SIG-M5 treated with dmso at 0.1 percent for 504 hours (cell line): ENCODE measurements around the gene RNASEL.

Experiments used
- DNase-seq: peaks from one replicate; lab custom pipeline; 2025; ENCODE audit not compliant: unreplicated experiment; lab: John Stamatoyannopoulos, UW

Gene RNASEL

GRCh38 chr1:182588500-182589396 lies at the start of gene RNASEL:
TSS of gene RNASEL (minus strand) at chr1:182589256. CDS start at chr1:182586806, 2,450 bp downstream.
- DNase-seq = peak; percentile 82

DNA sequence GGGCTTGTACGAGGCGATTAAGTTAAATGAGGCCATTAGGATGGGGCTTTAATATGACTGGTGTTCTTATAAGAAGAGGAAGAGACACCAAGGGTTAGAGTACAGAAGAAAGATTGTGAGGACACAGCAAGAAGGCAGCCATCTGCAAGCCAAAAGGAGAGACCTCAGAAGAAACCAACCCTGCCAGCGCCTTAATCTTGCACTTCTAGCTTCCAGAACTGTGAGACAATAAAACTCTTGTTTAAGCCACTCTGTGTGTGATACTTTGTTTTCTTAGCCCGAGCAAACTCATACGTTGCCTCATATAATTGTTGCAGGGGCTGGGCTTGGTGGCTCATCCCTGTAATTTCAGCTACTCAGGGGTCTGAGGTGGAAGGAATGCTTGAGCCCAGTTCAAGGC lies 48.7 kb upstream of the RNASEL start:
- no peak for DNase-seq

- DNase-seq = peak; percentile 15
These were observed 46.8 kb upstream of the RNASEL start for GRCh38 chr1:182635871-182636270.

DNA sequence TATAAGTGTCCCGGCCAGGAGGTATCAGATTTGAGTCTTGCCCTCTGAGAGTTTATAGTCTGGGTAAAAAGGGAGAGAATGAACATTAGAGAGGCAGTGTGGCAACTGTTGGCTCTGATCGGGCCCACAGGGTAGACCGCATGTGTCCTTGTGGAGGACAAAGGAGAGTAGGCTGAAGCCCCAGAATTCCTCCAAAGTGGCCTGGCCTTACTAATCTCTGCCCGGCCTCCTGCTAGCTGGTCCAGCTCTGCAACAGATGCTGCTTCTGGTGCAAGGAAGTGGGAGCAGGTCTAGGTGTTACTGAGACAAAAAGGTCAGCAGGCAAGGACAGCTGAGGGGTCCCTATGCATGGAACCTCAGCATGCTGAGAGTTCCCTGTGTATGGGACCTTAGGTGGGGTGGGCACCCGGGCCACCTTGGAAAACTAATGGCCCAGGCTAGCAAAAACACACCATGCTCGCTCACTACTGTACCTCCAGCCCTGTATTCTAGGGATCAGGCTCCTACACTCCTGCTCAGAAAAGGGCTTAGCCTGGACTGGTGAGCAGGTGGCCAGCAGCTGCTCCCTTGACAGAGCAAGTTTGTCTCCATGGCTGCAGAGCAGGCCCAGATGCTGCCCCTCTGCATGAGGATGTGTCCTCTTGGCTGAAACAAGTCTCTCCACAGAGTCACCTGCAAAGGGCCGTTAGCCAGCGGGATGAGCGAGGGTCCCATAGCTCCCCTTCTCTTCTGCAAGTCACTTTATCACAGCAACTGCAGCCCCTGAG lies 45.4 kb upstream of the RNASEL start:
- no peak for DNase-seq

DNA sequence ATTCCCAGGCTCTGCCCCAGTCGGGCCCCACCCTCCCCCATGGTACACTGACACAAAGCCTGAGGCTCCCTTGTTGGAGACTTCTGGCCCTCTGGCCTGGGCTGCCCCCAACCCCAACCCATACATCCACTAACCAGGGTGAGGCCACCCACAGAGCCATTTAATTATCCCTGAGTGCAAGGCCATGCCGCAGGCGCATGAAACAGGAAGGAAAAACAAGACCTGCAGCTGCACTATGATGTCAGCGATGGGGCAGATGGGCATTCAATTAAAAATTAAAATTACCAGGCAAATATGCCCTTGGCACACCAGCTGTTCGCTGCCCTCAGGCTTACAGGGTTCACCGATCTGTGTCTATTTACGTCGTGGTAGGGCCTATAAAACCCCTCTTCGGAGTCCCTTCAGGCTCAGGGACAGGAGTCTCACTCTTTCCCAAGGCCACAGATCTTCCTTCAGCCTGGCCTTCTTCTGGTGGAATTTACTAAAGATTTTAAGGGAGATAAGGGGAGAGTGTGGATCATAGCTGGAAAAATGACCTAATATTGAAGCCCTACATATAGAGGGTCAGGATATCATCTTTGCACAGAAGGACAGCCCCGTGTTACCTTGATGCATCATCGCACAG lies 44.7 kb upstream of the RNASEL start:
- DNase-seq = peak; percentile 65

- DNase-seq = no peak
These were observed 44.0 kb upstream of the RNASEL start for GRCh38 chr1:182633031-182633430.

GRCh38 chr1:182632441-182632857 lies 43.4 kb upstream of the RNASEL start:
- peak; percentile 84 for DNase-seq

DNA sequence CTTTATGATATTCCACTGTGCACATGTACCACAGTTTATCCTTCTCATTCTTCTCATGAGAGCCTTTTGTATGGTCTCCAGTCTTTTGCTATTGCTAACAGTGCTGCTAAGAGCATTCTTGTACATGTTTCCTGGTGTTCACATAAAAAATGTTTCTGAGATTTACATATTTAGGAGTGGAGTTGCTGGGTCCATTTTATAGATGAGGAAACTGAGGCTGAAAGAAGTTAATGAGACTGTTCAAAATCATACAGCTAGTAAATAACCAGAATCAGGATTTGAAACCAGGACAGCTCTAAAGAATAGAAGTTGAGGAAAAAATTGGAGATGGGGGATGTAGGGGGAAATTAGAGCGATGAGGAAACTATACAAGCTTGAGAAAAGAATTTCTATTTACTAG lies 42.9 kb upstream of the RNASEL start:
- no peak for DNase-seq

GRCh38 chr1:182631053-182631677 lies 42.1 kb upstream of the RNASEL start:
- DNase-seq = no peak

DNA sequence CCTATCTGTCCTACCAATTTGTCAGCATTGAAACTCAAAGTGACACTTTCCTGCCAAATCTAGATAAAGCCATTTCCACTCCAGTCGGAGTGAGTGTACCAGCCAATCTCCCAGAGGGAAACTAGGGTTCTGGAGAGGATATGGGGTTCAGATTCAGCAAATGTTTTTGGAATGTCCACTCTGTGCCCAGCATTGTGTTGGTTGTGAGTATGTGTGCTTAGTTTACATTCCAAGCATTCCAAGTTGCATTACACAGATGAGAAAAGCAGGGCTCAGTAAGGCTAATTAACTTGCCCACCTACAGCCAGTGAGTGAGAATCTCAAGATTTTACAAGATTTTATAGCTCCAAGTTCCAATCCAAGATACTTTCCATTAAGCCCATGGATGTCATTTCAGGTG lies 41.5 kb upstream of the RNASEL start:
- no peak for DNase-seq

DNA sequence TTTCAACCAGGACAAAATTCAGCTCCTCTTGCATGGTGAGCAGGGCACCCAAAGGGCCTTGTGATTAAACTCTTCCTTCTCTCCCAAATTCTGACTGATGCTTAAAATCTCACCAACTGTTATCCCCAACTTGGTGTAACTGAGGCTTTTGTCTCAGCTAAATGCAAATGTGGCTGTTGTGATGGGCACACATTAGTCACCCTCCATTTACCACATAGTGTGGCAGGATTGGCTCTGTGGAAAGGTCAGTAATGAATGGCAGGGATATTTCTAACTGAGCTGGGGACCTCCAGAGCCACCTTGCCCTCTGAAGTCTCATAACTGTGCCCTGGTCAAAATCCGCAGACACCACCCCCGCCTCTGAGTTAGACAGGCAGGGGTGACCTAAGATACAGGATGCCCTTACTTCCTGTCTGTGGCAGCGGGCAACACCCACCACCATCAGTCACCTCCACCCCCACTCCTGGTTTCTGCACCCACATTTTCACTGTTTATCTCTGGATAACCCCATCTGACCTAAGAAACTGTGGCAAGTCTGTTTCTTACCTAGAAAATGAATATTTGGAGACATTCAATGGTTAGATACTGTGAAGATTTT lies 40.5 kb upstream of the RNASEL start:
- no peak for DNase-seq

DNA sequence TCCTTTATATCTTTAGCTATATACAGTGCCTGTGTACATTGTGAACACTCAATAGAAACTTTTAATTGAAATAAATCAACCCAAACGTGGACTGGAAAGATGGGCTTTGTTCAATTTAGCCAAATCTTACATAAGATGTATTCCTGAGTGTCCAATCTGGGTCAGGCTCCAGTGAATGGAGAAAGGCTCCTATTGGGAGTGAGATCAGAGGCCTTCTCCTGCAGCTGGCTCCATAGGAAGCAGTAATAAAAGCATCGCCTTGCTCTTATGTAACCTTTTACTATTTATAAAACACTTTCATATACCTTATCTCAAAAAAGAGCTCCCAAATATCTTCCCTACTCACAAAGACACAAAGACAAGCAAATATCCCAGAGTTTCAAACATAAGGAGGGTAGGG lies 40.0 kb upstream of the RNASEL start:
- no peak for DNase-seq

DNA sequence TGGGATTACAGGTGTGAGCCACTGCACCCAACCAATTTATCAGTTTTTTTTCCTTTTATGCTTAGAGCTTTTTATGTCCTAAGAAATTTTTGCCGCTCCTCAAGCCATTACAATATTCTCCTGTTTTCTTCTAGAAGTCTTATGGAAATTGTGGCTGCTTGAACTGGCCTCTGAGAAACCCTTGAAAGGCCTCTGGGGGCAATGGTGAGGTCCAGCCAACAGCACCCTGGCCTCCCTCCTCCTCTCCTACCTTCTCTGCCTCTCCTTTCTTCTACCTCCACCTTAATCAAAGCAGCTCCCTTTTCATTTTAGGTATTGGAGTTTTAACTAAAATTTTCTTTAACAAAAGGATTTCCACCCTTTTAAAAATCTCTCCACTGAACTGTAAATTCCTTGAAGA lies 39.6 kb upstream of the RNASEL start:
- no peak for DNase-seq

DNA sequence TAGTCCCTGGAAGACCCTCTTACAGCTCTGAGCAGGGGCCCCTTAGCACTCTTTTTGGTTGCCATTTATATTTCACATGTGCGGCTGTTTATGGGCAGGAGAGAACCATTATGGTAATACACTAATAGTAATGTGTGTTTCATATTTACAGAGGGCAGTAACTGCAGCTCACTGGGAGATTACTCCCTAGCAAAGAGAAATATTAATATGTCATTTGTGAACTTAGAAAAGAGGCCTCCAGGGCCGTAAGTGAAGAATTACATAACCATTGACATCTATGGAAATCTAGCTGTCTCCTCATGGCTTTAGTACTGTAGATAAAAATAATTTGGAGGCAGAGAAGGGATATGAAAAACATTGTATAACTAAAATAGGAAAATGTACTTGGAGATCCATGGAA lies 38.6 kb upstream of the RNASEL start:
- DNase-seq = no peak

GRCh38 chr1:182626527-182626926 lies 37.5 kb upstream of the RNASEL start:
- no peak for DNase-seq

- no peak for DNase-seq
These were observed 36.9 kb upstream of the RNASEL start for GRCh38 chr1:182625719-182626504.

- no peak for DNase-seq
These were observed 36.0 kb upstream of the RNASEL start for GRCh38 chr1:182625024-182625423.

- DNase-seq = peak; percentile 55
These were observed 35.5 kb upstream of the RNASEL start for GRCh38 chr1:182624577-182624976.

- DNase-seq = no peak
These were observed 34.0 kb upstream of the RNASEL start for GRCh38 chr1:182622901-182623528.

DNA sequence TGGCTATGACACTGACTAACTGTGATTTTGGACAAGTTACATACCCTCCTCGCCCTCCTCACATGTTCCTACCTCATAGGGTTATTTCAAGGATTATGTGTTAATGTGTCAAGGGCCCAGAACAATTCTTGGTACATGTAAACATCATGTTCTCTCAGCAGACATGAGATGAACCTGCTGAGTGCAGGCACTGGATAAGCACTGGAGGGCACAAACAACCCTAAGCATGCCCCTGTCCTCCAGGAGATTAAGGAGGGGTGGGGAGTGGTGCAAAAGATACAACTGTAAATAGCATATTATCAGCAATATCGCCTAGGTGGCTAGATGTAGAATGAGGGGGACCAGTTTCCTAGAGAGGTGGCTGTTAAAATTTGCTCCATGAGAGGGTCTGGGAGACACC lies 32.9 kb upstream of the RNASEL start:
- DNase-seq = no peak
